Endodermal cell (in vitro differentiated cells): ENCODE data around the gene WDR90. TPM values are rescaled to one million over a fixed set of nuclear protein-coding genes. Genes with fewer than 3 reads are reported as not detected.

Source experiments
- DNase-seq: peaks from one replicate; pipeline ENCODE4 v3.0.0-alpha.2; 2017
- H3K27ac ChIP-seq: 2 replicates; pipeline ENCODE4 v1.5.1; 2013; ENCODE audit warnings: mild to moderate bottlenecking, low read depth, low read length, moderate library complexity
- H3K27me3 ChIP-seq: 2 replicates; pipeline ENCODE4 v1.6.1; 2013; ENCODE audit warnings: mild to moderate bottlenecking, low read length, moderate library complexity; ENCODE audit not compliant: insufficient read depth, control insufficient read depth, poor library complexity, severe bottlenecking
- H3K36me3 ChIP-seq: 2 replicates; pipeline ENCODE4 v1.7.0; 2013; ENCODE audit warnings: mild to moderate bottlenecking, low read length, moderate library complexity; ENCODE audit not compliant: control insufficient read depth, insufficient read depth
- H3K4me1 ChIP-seq: one replicate; pipeline ENCODE4 v1.7.0; 2013; ENCODE audit warnings: low read length; ENCODE audit not compliant: control insufficient read depth, insufficient read depth
- H3K4me3 ChIP-seq: 2 replicates; pipeline ENCODE4 v1.5.1; 2013; ENCODE audit warnings: mild to moderate bottlenecking, low read length, moderate library complexity
- H3K9ac ChIP-seq: 2 replicates; pipeline ENCODE4 v1.6.1; 2013; ENCODE audit warnings: mild to moderate bottlenecking, low read length, moderate library complexity; ENCODE audit not compliant: poor library complexity, severe bottlenecking; ENCODE audit errors: extremely low read depth
- H3K9me3 ChIP-seq: 2 replicates; pipeline ENCODE4 v1.6.1; 2013; ENCODE audit warnings: mild to moderate bottlenecking, low read length, moderate library complexity; ENCODE audit not compliant: control insufficient read depth
- H3K27ac Mint-ChIP-seq: 2 replicates; pipeline ENCODE4 v1.8.0; 2020; ENCODE audit warnings: mixed read lengths
- H3K27me3 Mint-ChIP-seq: 2 replicates; pipeline ENCODE4 v1.8.0; 2021; ENCODE audit warnings: mild to moderate bottlenecking, mixed read lengths; ENCODE audit not compliant: insufficient read depth
- H3K36me3 Mint-ChIP-seq: 2 replicates; pipeline ENCODE4 v1.8.0; 2020; ENCODE audit warnings: low read depth, mixed read lengths
- H3K4me1 Mint-ChIP-seq: 2 replicates; pipeline ENCODE4 v1.8.0; 2020; ENCODE audit warnings: mixed read lengths
- H3K4me3 Mint-ChIP-seq: 2 replicates; pipeline ENCODE4 v1.8.0; 2020; ENCODE audit warnings: mild to moderate bottlenecking, moderate library complexity, mixed read lengths
- H3K9me3 Mint-ChIP-seq: 2 replicates; pipeline ENCODE4 v1.8.0; 2020; ENCODE audit warnings: mild to moderate bottlenecking, mixed read lengths
- WGBS, 2 experiments: methylation state at CpG; one replicate each; pipeline versions ENCODE4 v1.1.5 to v1.1.7; 2013; ENCODE audit warnings: missing lambda C conversion rate in 2 of 2, mixed read lengths in 1 of 2; ENCODE audit not compliant: insufficient coverage in 1 of 2, insufficient read length in 1 of 2; 5-methylcytosine and 5-hydroxymethylcytosine counted together
- total RNA-seq, 2 donors: library from RNA; stranded (reverse); fragmentation: NEBNext Ultra II Directional in 1 of 2; extraction: Animal tissue kit (Norgen Biotek cat#: 25700) in 1 of 2; gene quantifications; 2 replicates in 1 of 2; 3 replicates in 1 of 2; pipeline ENCODE4 v1.2.1, GENCODE V29; 2021
- TF ChIP-seq, protein P1 (sequence below): fragments of 200-600 bp; sonication (generic); conservative IDR thresholded peaks from 2 replicates; pipeline ENCODE4 v1.5.0; 2021; ENCODE audit warnings: antibody characterized with exemption, mild to moderate bottlenecking

Gene WDR90
- total RNA-seq, 2 donors from 2014 or later: 112 to 120 TPM

DNA sequence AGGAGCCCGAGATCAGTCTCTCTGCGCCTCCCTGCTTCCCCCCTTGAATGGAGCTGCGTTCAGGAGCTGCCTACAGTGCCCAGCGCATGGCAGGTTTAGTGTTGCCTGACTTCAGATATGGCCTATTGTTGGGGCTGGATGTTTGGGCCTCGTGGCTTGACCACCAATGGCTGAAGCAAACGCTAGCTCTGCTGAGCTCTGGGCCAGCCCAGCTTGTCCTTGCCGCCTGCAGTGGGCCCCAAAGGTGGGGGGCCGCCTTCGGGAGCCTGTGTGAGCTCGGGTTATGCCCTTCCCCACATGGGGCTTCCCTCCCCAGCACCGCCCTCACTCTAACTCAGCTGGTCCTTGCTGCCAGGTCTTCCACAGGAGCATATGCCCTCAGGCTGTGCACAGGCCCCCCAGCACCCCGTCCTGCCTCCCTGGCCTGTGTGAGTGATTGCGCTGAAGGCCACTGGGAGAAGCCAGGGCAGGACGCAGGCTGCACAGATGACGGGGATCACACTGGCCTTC is 11.1 kb upstream of the WDR90 start:
- no peaks in the 10 kb centered on the region for H3K9me3 Mint-ChIP-seq
- H3K27me3 Mint-ChIP-seq: no peaks in the 10 kb centered on the region
- H3K36me3 Mint-ChIP-seq: no peaks in the 10 kb centered on the region
- Histone ChIP-seq H3K27ac (no peak overlapping the region), H3K4me3 (no peak overlapping the region), H3K27me3 (no peaks in the 10 kb centered on the region), H3K9ac (no peak overlapping the region), H3K9me3 (no peaks in the 10 kb centered on the region), H3K36me3 (no peaks in the 10 kb centered on the region), H3K4me1 (no peaks in the 10 kb centered on the region)
- TF ChIP-seq, protein P1, sequence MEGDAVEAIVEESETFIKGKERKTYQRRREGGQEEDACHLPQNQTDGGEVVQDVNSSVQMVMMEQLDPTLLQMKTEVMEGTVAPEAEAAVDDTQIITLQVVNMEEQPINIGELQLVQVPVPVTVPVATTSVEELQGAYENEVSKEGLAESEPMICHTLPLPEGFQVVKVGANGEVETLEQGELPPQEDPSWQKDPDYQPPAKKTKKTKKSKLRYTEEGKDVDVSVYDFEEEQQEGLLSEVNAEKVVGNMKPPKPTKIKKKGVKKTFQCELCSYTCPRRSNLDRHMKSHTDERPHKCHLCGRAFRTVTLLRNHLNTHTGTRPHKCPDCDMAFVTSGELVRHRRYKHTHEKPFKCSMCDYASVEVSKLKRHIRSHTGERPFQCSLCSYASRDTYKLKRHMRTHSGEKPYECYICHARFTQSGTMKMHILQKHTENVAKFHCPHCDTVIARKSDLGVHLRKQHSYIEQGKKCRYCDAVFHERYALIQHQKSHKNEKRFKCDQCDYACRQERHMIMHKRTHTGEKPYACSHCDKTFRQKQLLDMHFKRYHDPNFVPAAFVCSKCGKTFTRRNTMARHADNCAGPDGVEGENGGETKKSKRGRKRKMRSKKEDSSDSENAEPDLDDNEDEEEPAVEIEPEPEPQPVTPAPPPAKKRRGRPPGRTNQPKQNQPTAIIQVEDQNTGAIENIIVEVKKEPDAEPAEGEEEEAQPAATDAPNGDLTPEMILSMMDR: no peak
- DNase-seq: no peak
- H3K4me3 Mint-ChIP-seq: peak overlapping the region; percentile 82
- H3K27ac Mint-ChIP-seq: no peak overlapping the region
- WGBS, 2 experiments: 88 to 89% methylated on average over 5 to 15 of the region's 15 CpGs
- H3K4me1 Mint-ChIP-seq: no peaks in the 10 kb centered on the region

DNA sequence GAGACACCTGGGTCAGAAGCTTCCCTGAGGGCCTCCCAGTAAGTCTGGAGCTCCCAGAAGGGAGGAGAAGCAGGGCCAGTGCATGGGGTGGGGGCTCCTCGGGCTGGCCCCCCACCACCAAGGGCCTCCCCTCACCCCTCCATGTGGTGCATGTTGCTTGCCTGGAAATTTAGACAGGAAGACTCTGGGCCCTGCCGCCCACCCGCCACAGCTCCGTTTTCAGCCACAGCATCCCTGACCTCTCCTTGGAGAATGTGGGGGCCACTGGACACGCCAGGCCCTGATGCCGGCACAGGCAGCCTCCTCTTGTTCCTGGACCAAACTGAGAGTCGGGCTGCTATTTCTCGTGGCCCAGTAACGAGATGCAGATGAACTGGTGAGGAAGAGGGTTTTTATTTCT is 10.3 kb upstream of the WDR90 start:
- no peak for DNase-seq
- Histone ChIP-seq H3K27me3 (no peaks in the 10 kb centered on the region), H3K27ac (no peak overlapping the region), H3K4me1 (no peaks in the 10 kb centered on the region), H3K4me3 (no peak overlapping the region), H3K36me3 (no peaks in the 10 kb centered on the region), H3K9ac (no peak overlapping the region), H3K9me3 (no peaks in the 10 kb centered on the region)
- 94 to 98% methylated on average over 6 to 8 of the region's 9 CpGs for WGBS, 2 experiments
- no peaks in the 10 kb centered on the region for H3K4me1 Mint-ChIP-seq
- no peaks in the 10 kb centered on the region for H3K36me3 Mint-ChIP-seq
- H3K9me3 Mint-ChIP-seq: no peaks in the 10 kb centered on the region
- H3K27ac Mint-ChIP-seq: no peak overlapping the region
- TF ChIP-seq, protein P1: no peak
- no peak overlapping the region for H3K4me3 Mint-ChIP-seq
- H3K27me3 Mint-ChIP-seq: no peaks in the 10 kb centered on the region

GRCh38 chr16:640614-641013 is 8.6 kb upstream of the WDR90 start:
- Histone ChIP-seq H3K9ac (no peak overlapping the region), H3K36me3 (no peaks in the 10 kb centered on the region), H3K4me1 (no peaks in the 10 kb centered on the region), H3K27ac (no peak overlapping the region), H3K4me3 (no peak overlapping the region), H3K9me3 (no peaks in the 10 kb centered on the region), H3K27me3 (no peaks in the 10 kb centered on the region)
- no peaks in the 10 kb centered on the region for H3K36me3 Mint-ChIP-seq
- WGBS, 2 experiments: 95 to 100% methylated on average over 1 to 2 of the region's 5 CpGs
- H3K27me3 Mint-ChIP-seq: no peaks in the 10 kb centered on the region
- no peaks in the 10 kb centered on the region for H3K9me3 Mint-ChIP-seq
- H3K4me1 Mint-ChIP-seq: no peaks in the 10 kb centered on the region
- TF ChIP-seq, protein P1: no peak
- H3K27ac Mint-ChIP-seq: no peak overlapping the region
- DNase-seq: no peak
- H3K4me3 Mint-ChIP-seq: peak overlapping the region; percentile 30
